ENCODE measurements around the gene RCAN2.

Gene RCAN2

DNA sequence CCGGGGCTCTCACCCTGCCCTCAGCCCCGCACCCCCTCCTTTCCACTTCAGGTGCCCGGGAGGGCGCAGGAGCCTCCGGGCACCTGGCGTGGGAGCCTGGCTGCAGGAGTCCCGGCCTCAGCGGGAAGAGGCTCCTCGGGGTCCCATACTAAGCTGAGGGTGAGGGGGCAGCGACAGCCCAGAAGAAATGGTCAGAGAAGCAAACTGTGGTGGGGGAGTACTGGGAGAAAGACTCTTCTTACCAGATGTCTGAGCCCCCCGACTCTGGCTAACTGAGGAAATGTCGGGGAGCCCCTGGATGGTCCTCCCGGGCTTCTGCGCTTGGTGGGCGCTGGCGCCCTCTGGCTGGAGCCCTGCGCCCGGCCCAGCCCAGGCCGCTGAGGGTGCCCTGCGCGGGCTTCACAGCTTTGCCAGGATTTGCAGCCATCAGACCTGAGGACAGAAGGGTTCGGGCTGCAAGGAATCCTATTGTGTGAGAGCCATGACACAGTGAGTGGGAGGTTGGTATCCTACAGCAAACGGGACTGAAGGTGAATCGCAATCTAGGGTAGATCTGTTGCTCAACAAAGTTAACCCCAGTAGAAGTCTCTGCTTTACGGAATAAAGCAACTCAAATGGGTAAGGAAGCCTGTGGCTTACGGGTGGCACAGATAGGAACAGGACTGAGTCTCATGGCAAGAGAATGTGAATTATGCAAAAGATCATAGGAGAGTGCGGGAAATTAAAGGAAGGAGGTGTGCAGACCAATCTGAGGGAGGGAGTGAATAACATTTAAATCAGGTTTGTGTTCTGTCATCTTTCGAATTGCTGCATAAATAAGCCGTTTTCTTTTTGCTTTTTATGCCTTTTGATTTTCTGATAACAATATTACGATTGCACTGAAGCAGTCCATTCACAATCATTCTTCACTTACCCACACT, 639 bp upstream of the RCAN2 start:
- DNase-seq (ENCODE audit: low read depth in 2 of 2) = no peak

- DNase-seq (ENCODE audit: low read depth in 2 of 2) = no peak
These were observed 636 bp downstream of the RCAN2 start for GRCh38 chr6:46490425-46491200.

- no peak for DNase-seq (ENCODE audit: low read depth in 2 of 2)
These were observed 5.1 kb downstream of the RCAN2 start for GRCh38 chr6:46486181-46486580.

GRCh38 chr6:46484081-46484820, 7.0 kb downstream of the RCAN2 start:
- no peak for DNase-seq (ENCODE audit: low read depth in 2 of 2)

DNA sequence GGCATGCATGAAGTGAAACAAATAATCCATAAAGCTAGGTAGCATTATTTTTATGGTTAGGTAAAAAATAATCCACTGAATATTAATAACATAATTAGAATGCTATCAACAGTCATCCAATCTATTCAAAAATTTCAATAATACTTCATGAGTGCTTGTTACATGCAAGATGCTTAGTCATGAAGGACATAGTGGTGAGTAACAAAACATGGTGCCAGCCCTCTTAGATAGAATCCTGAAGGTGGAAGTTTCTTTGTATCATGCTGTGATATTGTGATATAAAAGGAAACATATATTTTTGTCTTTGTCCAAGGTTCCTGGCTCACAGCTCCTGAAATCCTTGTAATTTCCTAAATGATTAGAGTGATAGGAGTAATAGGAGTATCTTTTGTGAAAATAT, 14.9 kb downstream of the RCAN2 start:
- no peak for DNase-seq (ENCODE audit: low read depth in 2 of 2)

- DNase-seq (ENCODE audit: low read depth in 2 of 2) = no peak
These were observed 17.4 kb downstream of the RCAN2 start for GRCh38 chr6:46473881-46474280.

DNA sequence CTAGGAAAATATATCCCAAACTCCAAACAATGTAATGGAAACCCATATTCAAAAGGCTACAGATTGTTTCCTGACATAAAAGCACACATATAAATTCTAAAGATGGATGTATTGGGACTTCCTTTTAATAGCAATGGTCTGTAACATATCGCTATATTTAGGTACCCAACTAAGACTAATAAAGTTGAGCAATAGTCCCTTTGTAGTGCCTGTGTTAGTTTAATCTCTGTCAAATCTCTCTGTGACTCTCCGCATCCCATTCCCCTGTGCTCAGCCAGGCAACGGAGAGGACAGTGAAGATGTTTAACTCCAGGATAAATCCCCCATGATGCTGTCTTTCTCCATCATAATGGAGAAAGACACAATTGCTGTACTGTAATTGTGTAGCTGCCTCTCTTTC, 19.0 kb downstream of the RCAN2 start:
- no peak for DNase-seq (ENCODE audit: low read depth in 2 of 2)

- DNase-seq (ENCODE audit: low read depth in 2 of 2) = no peak
These were observed 22.2 kb downstream of the RCAN2 start for GRCh38 chr6:46469021-46469420.

- no peak for DNase-seq (ENCODE audit: low read depth in 2 of 2)
These were observed 22.7 kb downstream of the RCAN2 start for GRCh38 chr6:46468403-46469010.

GRCh38 chr6:46466570-46466969, 24.7 kb downstream of the RCAN2 start:
- DNase-seq (ENCODE audit: low read depth in 2 of 2) = no peak

DNA sequence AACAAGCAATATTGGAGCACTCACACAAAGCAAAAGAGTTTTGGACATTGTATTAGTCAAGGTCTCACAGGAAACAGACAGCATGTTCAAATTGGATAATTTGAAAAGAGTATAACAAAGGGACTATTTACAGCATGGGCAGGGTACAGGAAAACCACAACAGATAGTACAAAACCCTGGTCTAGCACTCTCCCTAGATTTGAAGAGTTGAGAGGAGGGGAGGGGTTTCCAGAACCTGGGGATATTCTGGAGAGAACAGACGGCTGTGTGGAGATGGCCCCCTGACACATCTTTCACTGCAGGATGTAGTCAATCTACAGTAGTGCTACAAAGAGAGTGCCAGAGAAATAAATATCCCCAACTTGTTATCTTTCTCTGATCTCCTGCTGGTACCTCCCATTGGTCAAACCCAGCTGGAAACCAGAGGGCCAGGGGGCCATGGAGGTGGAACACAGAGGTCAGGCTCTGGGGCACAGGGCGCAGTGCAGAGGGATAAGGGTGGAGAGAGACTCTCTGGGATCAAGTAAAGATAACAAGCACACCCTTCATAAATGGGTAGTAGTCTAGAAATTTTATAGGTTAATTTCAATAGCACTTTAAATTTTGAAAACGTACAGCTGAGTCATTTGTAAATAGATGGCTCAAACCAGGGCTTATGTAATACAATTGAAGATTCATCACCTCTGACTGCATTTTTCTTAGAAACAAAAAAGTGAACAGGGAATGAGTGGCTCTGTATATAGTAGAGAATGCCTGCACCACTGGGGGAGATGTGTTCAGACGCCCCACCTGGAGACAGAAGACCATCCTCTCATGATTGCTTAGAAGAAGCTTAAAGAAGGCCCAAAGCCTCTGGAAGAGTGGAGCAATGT, 25.7 kb downstream of the RCAN2 start:
- no peak for DNase-seq (ENCODE audit: low read depth in 2 of 2)

GRCh38 chr6:46456297-46456696, 35.0 kb downstream of the RCAN2 start:
- no peak for DNase-seq (ENCODE audit: low read depth in 2 of 2)

- no peak for DNase-seq (ENCODE audit: low read depth in 2 of 2)
These were observed 36.6 kb downstream of the RCAN2 start for GRCh38 chr6:46454691-46455090.

- DNase-seq (ENCODE audit: low read depth in 2 of 2) = no peak
These were observed 37.4 kb downstream of the RCAN2 start for GRCh38 chr6:46453741-46454316.

GRCh38 chr6:46453216-46453615, 38.0 kb downstream of the RCAN2 start:
- no peak for DNase-seq (ENCODE audit: low read depth in 2 of 2)

- no peak for DNase-seq (ENCODE audit: low read depth in 2 of 2)
These were observed 38.8 kb downstream of the RCAN2 start for GRCh38 chr6:46452312-46452917.

GRCh38 chr6:46451343-46451742, 39.9 kb downstream of the RCAN2 start:
- no peak for DNase-seq (ENCODE audit: low read depth in 2 of 2)

DNA sequence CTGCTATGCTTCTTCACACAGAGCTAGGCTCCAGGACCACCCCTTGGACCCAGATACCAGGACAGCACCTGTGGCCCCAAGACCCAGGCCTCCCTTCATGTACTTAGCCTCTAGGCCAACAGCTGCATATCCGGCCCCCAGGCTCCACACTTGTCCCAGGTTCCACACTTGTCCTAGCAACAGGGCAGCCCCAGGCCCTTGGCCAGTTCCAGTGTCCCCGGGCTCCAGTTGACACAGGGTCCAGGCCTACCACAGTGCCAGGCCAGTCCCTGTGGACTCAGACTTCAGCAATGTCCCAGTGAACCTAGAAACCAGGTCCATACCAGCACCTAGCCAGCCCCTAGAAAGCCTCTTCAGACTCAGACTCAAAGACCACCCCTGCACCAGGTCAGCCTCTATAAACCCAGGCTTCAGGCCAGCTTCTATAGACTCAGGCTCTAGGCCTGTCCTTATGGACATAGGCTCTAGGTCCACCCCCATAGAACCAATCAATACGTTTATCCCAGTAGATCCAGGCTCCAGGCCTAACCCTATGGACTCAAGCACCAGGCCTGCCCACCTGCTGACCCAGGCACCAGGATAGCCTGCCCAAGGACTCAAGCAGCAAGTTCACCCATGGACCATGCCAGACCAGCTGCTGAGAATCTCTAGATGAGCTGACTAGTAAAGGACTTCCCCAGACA, 46.3 kb downstream of the RCAN2 start:
- no peak for DNase-seq (ENCODE audit: low read depth in 2 of 2)

- DNase-seq (ENCODE audit: low read depth in 2 of 2) = no peak
These were observed 47.6 kb downstream of the RCAN2 start for GRCh38 chr6:46443623-46444022.

Measured in activated CD8-positive, alpha-beta memory T cell treated with anti-CD3 and anti-CD28 coated beads for 4 hours (primary cell).